Activated T-cell treated with anti-CD3 and anti-CD28 coated beads, Interleukin-2, amount 50 U/mL, for 72 hours (primary cell): Measurements from ENCODE around the gene LIME1. TPM values are rescaled to one million over a fixed set of nuclear protein-coding genes. Genes with fewer than 3 reads are reported as not detected.

ENCODE experiments used
- ATAC-seq, 2 donors: fragments of 150-1000 bp; cut with Tn5 transposase; replicated peaks in 1 of 2; 2 replicates each; pipeline ENCODE4 v1.10.0; 2021; ENCODE audit warnings: moderate library complexity in 2 of 2, mild to moderate bottlenecking in 1 of 2
- DNase-seq, 2 donors: peaks; one replicate each; pipeline ENCODE4 v3.0.0; 2021 to 2022; ENCODE audit warnings: mixed read lengths in 1 of 2
- H3K27ac Mint-ChIP-seq: one replicate; pipeline ENCODE4 v1.8.0; 2022; ENCODE audit warnings: mild to moderate bottlenecking, moderate library complexity, mixed read lengths
- H3K27me3 Mint-ChIP-seq: one replicate; pipeline ENCODE4 v1.8.0; 2022; ENCODE audit warnings: low read depth, mixed read lengths
- H3K36me3 Mint-ChIP-seq, 2 donors: one replicate each; pipeline ENCODE4 v1.8.0; 2022; ENCODE audit warnings: mixed read lengths in 2 of 2, mild to moderate bottlenecking in 1 of 2; ENCODE audit not compliant: insufficient read depth in 2 of 2
- H3K4me1 Mint-ChIP-seq: one replicate; pipeline ENCODE4 v1.8.0; 2022; ENCODE audit warnings: low read depth, mixed read lengths
- H3K4me3 Mint-ChIP-seq, 2 donors: one replicate each; pipeline ENCODE4 v1.8.0; 2022; ENCODE audit warnings: mild to moderate bottlenecking in 2 of 2, mixed read lengths in 2 of 2, moderate library complexity in 2 of 2
- H3K9me3 Mint-ChIP-seq, 2 donors: one replicate each; pipeline ENCODE4 v1.8.0; 2022; ENCODE audit warnings: mixed read lengths in 2 of 2
- total RNA-seq, 2 donors: library from RNA; stranded (reverse); gene quantifications; one replicate each; pipeline ENCODE4 v1.2.3, GENCODE V29; 2022

Gene LIME1
- total RNA-seq, 2 donors from 2014 or later = 13.4 to 21.1 TPM

GRCh38 chr20:63765902-63766301 is 29.4 kb downstream of the LIME1 start:
- ATAC-seq (no peak), DNase-seq (no peak)
- Mint-ChIP-seq H3K9me3 (no peaks in the 10 kb centered on the region), H3K4me1 (no peaks in the 10 kb centered on the region), H3K27ac (no peak overlapping the region), H3K27me3 (no peaks in the 10 kb centered on the region), H3K36me3 (no peaks in the 10 kb centered on the region), H3K4me3 (no peak overlapping the region)

GRCh38 chr20:63766695-63767426 is 30.4 kb downstream of the LIME1 start:
- H3K36me3 Mint-ChIP-seq = no peaks in the 10 kb centered on the region
- no peak overlapping the region for H3K27ac Mint-ChIP-seq
- no peak for DNase-seq
- no peak overlapping the region for H3K4me3 Mint-ChIP-seq
- H3K27me3 Mint-ChIP-seq = no peaks in the 10 kb centered on the region
- no peaks in the 10 kb centered on the region for H3K4me1 Mint-ChIP-seq
- no peak for ATAC-seq
- H3K9me3 Mint-ChIP-seq = no peaks in the 10 kb centered on the region

GRCh38 chr20:63767456-63767855 is 31.0 kb downstream of the LIME1 start:
- ATAC-seq = no peak
- no peaks in the 10 kb centered on the region for H3K4me1 Mint-ChIP-seq
- no peaks in the 10 kb centered on the region for H3K36me3 Mint-ChIP-seq
- H3K27me3 Mint-ChIP-seq = no peaks in the 10 kb centered on the region
- no peak overlapping the region for H3K4me3 Mint-ChIP-seq
- H3K9me3 Mint-ChIP-seq = no peaks in the 10 kb centered on the region
- DNase-seq = no peak
- no peak overlapping the region for H3K27ac Mint-ChIP-seq

GRCh38 chr20:63767886-63768285 is 31.4 kb downstream of the LIME1 start:
- ATAC-seq (no peak), DNase-seq (no peak)
- no peak overlapping the region for H3K4me3 Mint-ChIP-seq
- no peaks in the 10 kb centered on the region for H3K4me1 Mint-ChIP-seq
- no peaks in the 10 kb centered on the region for H3K27me3 Mint-ChIP-seq
- H3K36me3 Mint-ChIP-seq = no peaks in the 10 kb centered on the region
- no peaks in the 10 kb centered on the region for H3K9me3 Mint-ChIP-seq
- H3K27ac Mint-ChIP-seq = no peak overlapping the region

- DNase-seq (no peak), ATAC-seq (no peak)
- Mint-ChIP-seq H3K27me3 (no peaks in the 10 kb centered on the region), H3K36me3 (no peaks in the 10 kb centered on the region), H3K27ac (no peak overlapping the region), H3K4me1 (no peaks in the 10 kb centered on the region), H3K9me3 (no peaks in the 10 kb centered on the region), H3K4me3 (no peak overlapping the region)
Observed at GRCh38 chr20:63768591-63769515, 32.4 kb downstream of the LIME1 start.

GRCh38 chr20:63769891-63770474 is 33.5 kb downstream of the LIME1 start:
- Mint-ChIP-seq H3K27me3 (no peaks in the 10 kb centered on the region), H3K36me3 (no peaks in the 10 kb centered on the region), H3K9me3 (no peaks in the 10 kb centered on the region), H3K4me3 (no peak overlapping the region), H3K27ac (no peak overlapping the region), H3K4me1 (peaks cover 5% of the 10 kb centered on the region)
- DNase-seq = no peak
- ATAC-seq = no peak

- no peak for DNase-seq
- Mint-ChIP-seq H3K27me3 (no peaks in the 10 kb centered on the region), H3K27ac (no peak overlapping the region), H3K4me1 (peaks cover 5% of the 10 kb centered on the region), H3K4me3 (no peak overlapping the region), H3K9me3 (no peaks in the 10 kb centered on the region), H3K36me3 (no peaks in the 10 kb centered on the region)
- ATAC-seq = no peak
Observed at GRCh38 chr20:63771046-63771707, 34.7 kb downstream of the LIME1 start.

- Mint-ChIP-seq H3K4me1 (peaks cover 5% of the 10 kb centered on the region), H3K27me3 (no peaks in the 10 kb centered on the region), H3K9me3 (no peaks in the 10 kb centered on the region), H3K4me3 (no peak overlapping the region), H3K36me3 (no peaks in the 10 kb centered on the region), H3K27ac (no peak overlapping the region)
- DNase-seq (no peak), ATAC-seq (no peak)
Observed at GRCh38 chr20:63772781-63773518, 36.5 kb downstream of the LIME1 start.

GRCh38 chr20:63773571-63774241 is 37.2 kb downstream of the LIME1 start:
- Mint-ChIP-seq H3K4me1 (peaks cover 5% of the 10 kb centered on the region), H3K36me3 (no peaks in the 10 kb centered on the region), H3K27ac (no peak overlapping the region), H3K27me3 (no peaks in the 10 kb centered on the region), H3K4me3 (no peak overlapping the region), H3K9me3 (no peaks in the 10 kb centered on the region)
- ATAC-seq (no peak), DNase-seq (no peak)

GRCh38 chr20:63774306-63774705 is 37.8 kb downstream of the LIME1 start:
- H3K4me1 Mint-ChIP-seq = peaks cover 5% of the 10 kb centered on the region
- no peaks in the 10 kb centered on the region for H3K9me3 Mint-ChIP-seq
- peak overlapping the region in 1 of 2 donors; percentile 8 for H3K4me3 Mint-ChIP-seq
- no peak overlapping the region for H3K27ac Mint-ChIP-seq
- no peaks in the 10 kb centered on the region for H3K27me3 Mint-ChIP-seq
- ATAC-seq (no peak), DNase-seq (no peak)
- H3K36me3 Mint-ChIP-seq = no peaks in the 10 kb centered on the region

- peak in 1 of 2 donors; percentile 50 for ATAC-seq
- H3K27me3 Mint-ChIP-seq = no peaks in the 10 kb centered on the region
- no peak overlapping the region for H3K27ac Mint-ChIP-seq
- H3K4me1 Mint-ChIP-seq = peaks cover 5% of the 10 kb centered on the region
- H3K36me3 Mint-ChIP-seq = no peaks in the 10 kb centered on the region
- peak overlapping the region in 1 of 2 donors; percentile 25 for H3K4me3 Mint-ChIP-seq
- peak; percentile 45 to 50 for DNase-seq
- H3K9me3 Mint-ChIP-seq = no peaks in the 10 kb centered on the region
Observed at GRCh38 chr20:63775096-63775978, 38.9 kb downstream of the LIME1 start.
